HepG2 (cell line): ENCODE measurements around the gene POMP. TPM values are rescaled to one million over a fixed set of nuclear protein-coding genes. Genes with fewer than 3 reads are reported as not detected.

Experiments used
- ATF1 ChIP-seq: IDR thresholded peaks from 2 replicates; pipeline ENCODE4 v1.6.1; 2016; ENCODE audit warnings: mild to moderate bottlenecking, control low read depth
- BCL3 ChIP-seq: sonication (generic); formaldehyde crosslinking; IDR thresholded peaks from 2 replicates; pipeline ENCODE4 v1.5.1; 2020; ENCODE audit warnings: mild to moderate bottlenecking, missing genetic modification reagents, moderate library complexity
- BCL6 ChIP-seq: IDR thresholded peaks from 2 replicates; pipeline ENCODE4 v1.6.1; 2016; ENCODE audit warnings: missing genetic modification reagents, missing compliant biosample characterization
- DPF2 ChIP-seq: sonication (generic); formaldehyde crosslinking; IDR thresholded peaks from 2 replicates; pipeline ENCODE4 v1.4.0; 2020; ENCODE audit warnings: mild to moderate bottlenecking, low read depth, missing genetic modification reagents, borderline replicate concordance
- FOXO1 ChIP-seq: sonication (generic); formaldehyde crosslinking; IDR thresholded peaks from 2 replicates; pipeline ENCODE4 v1.4.0; 2020; ENCODE audit warnings: missing genetic modification reagents
- JUN ChIP-seq: sonication (generic); formaldehyde crosslinking; IDR thresholded peaks from 2 replicates; pipeline ENCODE4 v1.4.0; 2020; ENCODE audit warnings: mild to moderate bottlenecking, missing genetic modification reagents
- MTA3 ChIP-seq: sonication (generic); formaldehyde crosslinking; IDR thresholded peaks from 2 replicates; pipeline ENCODE4 v1.4.0; 2020; ENCODE audit warnings: missing genetic modification reagents
- PHF21A ChIP-seq: sonication (generic); formaldehyde crosslinking; IDR thresholded peaks from 2 replicates; pipeline ENCODE4 v1.5.0; 2020; ENCODE audit warnings: mild to moderate bottlenecking, missing genetic modification reagents
- POLR2A ChIP-seq, 2 experiments: IDR thresholded peaks; 2 replicates each; pipeline ENCODE4 v1.6.1; 2011; ENCODE audit warnings: low read depth in 2 of 2, low read length in 2 of 2, mild to moderate bottlenecking in 1 of 2, moderate library complexity in 1 of 2; ENCODE audit not compliant: insufficient read depth in 1 of 2
- POLR2G ChIP-seq: fragments of 200-400 bp; formaldehyde crosslinking; IDR thresholded peaks from 2 replicates; pipeline ENCODE4 v1.6.1; 2018; ENCODE audit warnings: mild to moderate bottlenecking, low read depth, low read length, moderate library complexity
- RAD51 ChIP-seq: fragments of 450-650 bp; IDR thresholded peaks from 2 replicates; pipeline ENCODE4 v1.6.1; 2016; ENCODE audit warnings: borderline replicate concordance
- RXRB ChIP-seq: IDR thresholded peaks from 2 replicates; pipeline ENCODE4 v1.6.1; 2016; ENCODE audit warnings: borderline replicate concordance, missing genetic modification reagents, missing compliant biosample characterization
- SETDB1 ChIP-seq: sonication (generic); formaldehyde crosslinking; IDR thresholded peaks from 2 replicates; pipeline ENCODE4 v1.5.1; 2020; ENCODE audit warnings: missing genetic modification reagents, mild to moderate bottlenecking, borderline replicate concordance
- SNAPC2 ChIP-seq: sonication (generic); formaldehyde crosslinking; IDR thresholded peaks from 2 replicates; pipeline ENCODE4 v1.8.1; 2022; ENCODE audit warnings: mild to moderate bottlenecking, missing genetic modification reagents
- SP5 ChIP-seq: IDR thresholded peaks from 2 replicates; pipeline ENCODE4 v1.6.1; 2016; ENCODE audit warnings: low read depth, borderline replicate concordance
- TBX2 ChIP-seq: sonication (generic); formaldehyde crosslinking; IDR thresholded peaks from 2 replicates; pipeline ENCODE4 v1.5.0; 2020; ENCODE audit warnings: missing genetic modification reagents, mild to moderate bottlenecking, borderline replicate concordance
- TRIM22 ChIP-seq: fragments of 450-650 bp; IDR thresholded peaks from 2 replicates; pipeline ENCODE4 v1.6.1; 2017
- U2AF2 ChIP-seq: fragments of 200-400 bp; formaldehyde crosslinking; IDR thresholded peaks from 2 replicates; pipeline ENCODE4 v1.6.1; 2017; ENCODE audit warnings: low read depth, mild to moderate bottlenecking, low read length
- ZMYM4 ChIP-seq: sonication (generic); formaldehyde crosslinking; IDR thresholded peaks from 2 replicates; pipeline ENCODE4 v1.8.1; 2023; ENCODE audit warnings: mild to moderate bottlenecking, missing genetic modification reagents
- ZNF598 ChIP-seq: sonication (generic); formaldehyde crosslinking; IDR thresholded peaks from 2 replicates; pipeline ENCODE4 v1.5.1; 2020; ENCODE audit warnings: mild to moderate bottlenecking, missing genetic modification reagents, borderline replicate concordance
- ZNF713 ChIP-seq: sonication (generic); formaldehyde crosslinking; IDR thresholded peaks from 2 replicates; pipeline ENCODE4 v1.4.0; 2020; ENCODE audit warnings: mild to moderate bottlenecking, missing genetic modification reagents
- ZNF772 ChIP-seq: sonication (generic); formaldehyde crosslinking; IDR thresholded peaks from 2 replicates; pipeline ENCODE4 v1.5.0; 2020; ENCODE audit warnings: mild to moderate bottlenecking, missing genetic modification reagents
- ZNF792 ChIP-seq: IDR thresholded peaks from 2 replicates; pipeline ENCODE4 v1.6.1; 2016
- polyA plus RNA-seq, 8 experiments: library from polyadenylated mRNA; depleted of rRNA in 3 of 8; stranded (reverse) in 7 of 8; unstranded in 1 of 8; fragments of >200 nt; fragmentation: Illumina TruSeq in 4 of 8; extraction: Trizol in 4 of 8; gene quantifications; 2 replicates each; pipeline versions ENCODE4 v1.2.1 to v1.2.3, GENCODE V29; 2011 to 2016; ENCODE audit warnings: low read depth in 4 of 8, missing spikeins in 1 of 8, mixed read lengths in 1 of 8; ENCODE audit not compliant: insufficient read depth in 1 of 8
- total RNA-seq, 5 experiments: library from RNA; depleted of rRNA; stranded (reverse); fragments of >200 nt; fragmentation: Illumina TruSeq; extraction: Trizol; gene quantifications; 2 replicates each; pipeline ENCODE4 v1.2.3, GENCODE V29; 2016; ENCODE audit warnings: low read depth in 1 of 5
- TF ChIP-seq, protein P1 (sequence below), 2 experiments: fragments of 450-650 bp in 1 of 2; sonication (generic) in 1 of 2; formaldehyde crosslinking; IDR thresholded peaks; 2 replicates each; pipeline versions ENCODE4 v1.5.0 to v1.8.0; 2020 to 2022; ENCODE audit warnings: mild to moderate bottlenecking in 1 of 2, missing genetic modification reagents in 1 of 2
- TF ChIP-seq, protein P2 (sequence below): sonication (generic); formaldehyde crosslinking; IDR thresholded peaks from 2 replicates; pipeline ENCODE4 v1.4.0; 2020; ENCODE audit warnings: missing genetic modification reagents, mild to moderate bottlenecking, borderline replicate concordance

POMP gene
- total and polyA plus RNA-seq, 2 of the 13 experiments (the other 11 are each of a cell fraction or from before 2014, with no cell fraction given): 30.6 to 118 TPM

- TF ChIP-seq SETDB1 (CRISPR knock-in tag): no peak
- TF ChIP-seq, protein P1, sequence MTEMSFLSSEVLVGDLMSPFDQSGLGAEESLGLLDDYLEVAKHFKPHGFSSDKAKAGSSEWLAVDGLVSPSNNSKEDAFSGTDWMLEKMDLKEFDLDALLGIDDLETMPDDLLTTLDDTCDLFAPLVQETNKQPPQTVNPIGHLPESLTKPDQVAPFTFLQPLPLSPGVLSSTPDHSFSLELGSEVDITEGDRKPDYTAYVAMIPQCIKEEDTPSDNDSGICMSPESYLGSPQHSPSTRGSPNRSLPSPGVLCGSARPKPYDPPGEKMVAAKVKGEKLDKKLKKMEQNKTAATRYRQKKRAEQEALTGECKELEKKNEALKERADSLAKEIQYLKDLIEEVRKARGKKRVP (CRISPR knock-in tag; IDR thresholded peaks at IDR 0.05): 0 out of 4 replicates have a peak, but pooled peaks of 1 of the 2 experiments have one; percentile 34
- peak; percentile 70 to 94 for TF ChIP-seq POLR2A (IDR thresholded peaks at IDR 0.05; ENCODE audit: insufficient read depth in 1 of 2, low read depth in 2 of 2, low read length in 2 of 2)
- TF ChIP-seq DPF2 (CRISPR knock-in tag): no peak
- TF ChIP-seq TBX2 (CRISPR knock-in tag): peak; percentile 82
- TF ChIP-seq ZNF792: no peak
- peak; percentile 91 for TF ChIP-seq ZMYM4 (CRISPR knock-in tag)
- no peak for TF ChIP-seq SNAPC2 (CRISPR knock-in tag)
- TF ChIP-seq BCL6: 0 out of 2 replicates have a peak, but pooled peaks have one; percentile 38
- no peak for TF ChIP-seq RAD51
- peak; percentile 87; the same call in 1 of the 2 replicates for TF ChIP-seq ZNF598 (CRISPR knock-in tag)
- TF ChIP-seq ZNF713 (CRISPR knock-in tag): no peak
- TF ChIP-seq, protein P2, sequence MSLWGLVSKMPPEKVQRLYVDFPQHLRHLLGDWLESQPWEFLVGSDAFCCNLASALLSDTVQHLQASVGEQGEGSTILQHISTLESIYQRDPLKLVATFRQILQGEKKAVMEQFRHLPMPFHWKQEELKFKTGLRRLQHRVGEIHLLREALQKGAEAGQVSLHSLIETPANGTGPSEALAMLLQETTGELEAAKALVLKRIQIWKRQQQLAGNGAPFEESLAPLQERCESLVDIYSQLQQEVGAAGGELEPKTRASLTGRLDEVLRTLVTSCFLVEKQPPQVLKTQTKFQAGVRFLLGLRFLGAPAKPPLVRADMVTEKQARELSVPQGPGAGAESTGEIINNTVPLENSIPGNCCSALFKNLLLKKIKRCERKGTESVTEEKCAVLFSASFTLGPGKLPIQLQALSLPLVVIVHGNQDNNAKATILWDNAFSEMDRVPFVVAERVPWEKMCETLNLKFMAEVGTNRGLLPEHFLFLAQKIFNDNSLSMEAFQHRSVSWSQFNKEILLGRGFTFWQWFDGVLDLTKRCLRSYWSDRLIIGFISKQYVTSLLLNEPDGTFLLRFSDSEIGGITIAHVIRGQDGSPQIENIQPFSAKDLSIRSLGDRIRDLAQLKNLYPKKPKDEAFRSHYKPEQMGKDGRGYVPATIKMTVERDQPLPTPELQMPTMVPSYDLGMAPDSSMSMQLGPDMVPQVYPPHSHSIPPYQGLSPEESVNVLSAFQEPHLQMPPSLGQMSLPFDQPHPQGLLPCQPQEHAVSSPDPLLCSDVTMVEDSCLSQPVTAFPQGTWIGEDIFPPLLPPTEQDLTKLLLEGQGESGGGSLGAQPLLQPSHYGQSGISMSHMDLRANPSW (CRISPR knock-in tag): no peak
- no peak for TF ChIP-seq MTA3 (CRISPR knock-in tag)
- no peak for TF ChIP-seq U2AF2
- no peak for TF ChIP-seq JUN (CRISPR knock-in tag)
- TF ChIP-seq ATF1: no peak; the same call in 1 of the 2 replicates
- peak; percentile 78 for TF ChIP-seq ZNF772 (CRISPR knock-in tag)
- TF ChIP-seq TRIM22: no peak
- TF ChIP-seq SP5 (CRISPR knock-in tag): no peak
- TF ChIP-seq BCL3 (CRISPR knock-in tag): no peak
- peak; percentile 62; the same call in 1 of the 2 replicates for TF ChIP-seq PHF21A (CRISPR knock-in tag)
- TF ChIP-seq RXRB (CRISPR knock-in tag): 0 out of 2 replicates have a peak, but pooled peaks have one; percentile 35
- peak; percentile 97 for TF ChIP-seq POLR2G
- TF ChIP-seq FOXO1 (CRISPR knock-in tag): peak; percentile 63
Observed at GRCh38 chr13:28658796-28659620, at the start of gene POMP (continued).
